DMS 273 treated with DMSO at 0.1 percent for 48 hours (cell line): ENCODE measurements around the gene MAT2A.
A peak's percentile ranks its signal among the peaks of the same experiment; 100 is the strongest.
"Not testable (repeated sequence)": the region's sequence is repeated elsewhere in the genome, so short reads cannot be mapped to it uniquely, and the experiment has no call there.

ENCODE experiments used
- DNase-seq: peaks from one replicate; lab custom pipeline; 2025; lab: John Stamatoyannopoulos, UW

Gene MAT2A

GRCh38 chr2:85524336-85524908 lies 14.5 kb upstream of the MAT2A start:
- DNase-seq: no peak

GRCh38 chr2:85525029-85525428 lies 13.9 kb upstream of the MAT2A start:
- DNase-seq: no peak

GRCh38 chr2:85525567-85525966 lies 13.4 kb upstream of the MAT2A start:
- no peak for DNase-seq

- no peak for DNase-seq
These were observed 11.2 kb upstream of the MAT2A start for GRCh38 chr2:85527787-85528186.

GRCh38 chr2:85528355-85528754 lies 10.6 kb upstream of the MAT2A start:
- DNase-seq: no peak

GRCh38 chr2:85529809-85530208 lies 9.2 kb upstream of the MAT2A start:
- no peak for DNase-seq

GRCh38 chr2:85531589-85531988 lies 7.4 kb upstream of the MAT2A start:
- no peak for DNase-seq

- DNase-seq: no peak
These were observed 4.9 kb upstream of the MAT2A start for GRCh38 chr2:85534099-85534498.

GRCh38 chr2:85534881-85535280 lies 4.1 kb upstream of the MAT2A start:
- no peak for DNase-seq

- no peak for DNase-seq
These were observed 2.5 kb upstream of the MAT2A start for GRCh38 chr2:85536479-85536878.

- no peak for DNase-seq
These were observed 1.1 kb upstream of the MAT2A start for GRCh38 chr2:85537600-85538506.

GRCh38 chr2:85539361-85540132 lies 579 bp downstream of the MAT2A start:
- DNase-seq: no peak

- DNase-seq: no peak
These were observed 1.2 kb downstream of the MAT2A start for GRCh38 chr2:85540133-85540648.

- no peak for DNase-seq
These were observed 2.3 kb downstream of the MAT2A start for GRCh38 chr2:85541262-85541661.

GRCh38 chr2:85541753-85542457 lies 2.9 kb downstream of the MAT2A start:
- no peak for DNase-seq

GRCh38 chr2:85542777-85543176 lies 3.8 kb downstream of the MAT2A start:
- DNase-seq: no peak

GRCh38 chr2:85544254-85544691 lies 5.3 kb downstream of the MAT2A start:
- DNase-seq: not testable (repeated sequence)

GRCh38 chr2:85544915-85545779 lies 6.2 kb downstream of the MAT2A start:
- not testable (repeated sequence) for DNase-seq

GRCh38 chr2:85545780-85546240 lies 6.8 kb downstream of the MAT2A start:
- peak; percentile 73 for DNase-seq

- no peak for DNase-seq
These were observed 8.3 kb downstream of the MAT2A start for GRCh38 chr2:85547089-85547858.
